Mononuclear cell (primary cell): ENCODE data around the gene GFAP. TPM values are rescaled to one million over a fixed set of nuclear protein-coding genes. Genes with fewer than 3 reads are reported as not detected.

Experiments used
- H3K27me3 ChIP-seq: 2 replicates; pipeline ENCODE4 v1.6.0; 2011; ENCODE audit warnings: low read length, control low read depth; ENCODE audit not compliant: insufficient read depth
- H3K4me1 ChIP-seq: 2 replicates; pipeline ENCODE4 v1.5.1; 2011; ENCODE audit warnings: mild to moderate bottlenecking, low read length, control low read depth; ENCODE audit not compliant: insufficient read depth
- H3K4me3 ChIP-seq: 2 replicates; pipeline ENCODE4 v1.5.1; 2011; ENCODE audit warnings: mild to moderate bottlenecking, low read length, moderate library complexity
- H3K9me3 ChIP-seq: 2 replicates; pipeline ENCODE4 v1.5.1; 2011; ENCODE audit warnings: low read depth, mild to moderate bottlenecking, control low read depth, low read length
- total RNA-seq: library from RNA; depleted of rRNA; stranded (reverse); fragments of >200 nt; gene quantifications from one replicate; pipeline ENCODE4 v1.2.3, GENCODE V29; 2012

Gene GFAP
- total RNA-seq, 1 donor, result 0.52 TPM

GRCh38 chr17:44875761-44876160, 39.5 kb downstream of the GFAP start:
- H3K4me3 ChIP-seq, result no peak overlapping the region
- H3K4me1 ChIP-seq, result no peaks in the 10 kb centered on the region
- H3K27me3 ChIP-seq, result no peaks in the 10 kb centered on the region
- no peaks in the 10 kb centered on the region for H3K9me3 ChIP-seq

DNA sequence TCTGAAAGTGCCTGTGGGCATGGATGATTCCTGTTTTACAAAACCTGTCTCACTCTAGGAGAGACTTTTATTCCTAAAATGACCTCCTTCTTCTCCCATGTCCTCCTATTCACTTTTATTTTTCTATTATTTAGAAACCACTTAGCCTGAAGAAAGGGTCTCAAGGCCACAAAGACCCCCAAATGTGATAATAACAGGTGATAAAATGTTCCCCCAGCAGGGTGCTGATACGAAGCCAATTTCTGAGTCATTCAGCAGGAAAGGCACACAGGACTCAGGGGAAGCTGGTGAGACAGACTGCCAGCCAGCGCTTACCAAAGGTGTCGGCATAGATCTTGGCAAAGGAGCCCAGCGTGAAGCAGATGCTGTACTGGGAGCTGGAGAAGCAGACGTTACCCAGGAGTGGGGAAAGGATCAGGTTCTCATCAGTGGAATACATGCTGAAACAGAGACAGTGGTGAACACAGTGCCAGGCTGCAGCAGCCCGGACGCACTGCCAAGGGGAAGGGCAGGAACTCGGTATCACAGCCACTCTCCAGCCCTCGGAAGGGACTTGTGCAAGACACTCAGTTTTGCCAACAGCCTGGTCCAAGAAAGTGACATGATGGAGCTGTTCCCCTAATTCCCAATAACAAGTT, 43.0 kb downstream of the GFAP start:
- Histone ChIP-seq H3K9me3 (no peaks in the 10 kb centered on the region), H3K27me3 (no peaks in the 10 kb centered on the region), H3K4me3 (no peak overlapping the region), H3K4me1 (no peaks in the 10 kb centered on the region)

- no peaks in the 10 kb centered on the region for H3K9me3 ChIP-seq
- H3K4me3 ChIP-seq, result no peak overlapping the region
- H3K27me3 ChIP-seq, result no peaks in the 10 kb centered on the region
- H3K4me1 ChIP-seq, result no peaks in the 10 kb centered on the region
Observed at GRCh38 chr17:44871556-44871955, 43.7 kb downstream of the GFAP start.

DNA sequence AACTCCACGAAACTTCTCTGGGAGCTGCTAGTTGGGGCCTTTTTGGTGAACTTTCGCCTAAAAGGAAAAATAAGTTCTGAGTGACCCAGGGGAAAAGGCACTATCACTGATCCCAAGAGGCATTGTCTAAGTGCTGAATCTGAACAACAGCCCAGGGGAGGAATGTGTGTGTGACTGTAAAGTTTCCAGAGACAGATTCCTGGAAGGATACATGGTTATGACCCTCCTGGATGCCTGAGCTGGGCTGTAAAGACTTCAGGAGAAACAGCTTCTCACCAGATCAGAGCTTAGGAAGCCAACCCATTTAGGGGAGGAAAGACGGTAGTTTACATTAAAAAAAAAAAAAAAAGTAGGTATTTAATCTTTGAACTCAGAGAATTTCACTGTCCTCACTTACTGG, 47.5 kb downstream of the GFAP start:
- no peak overlapping the region for H3K4me3 ChIP-seq
- H3K27me3 ChIP-seq, result no peaks in the 10 kb centered on the region
- H3K9me3 ChIP-seq, result no peaks in the 10 kb centered on the region
- no peaks in the 10 kb centered on the region for H3K4me1 ChIP-seq

DNA sequence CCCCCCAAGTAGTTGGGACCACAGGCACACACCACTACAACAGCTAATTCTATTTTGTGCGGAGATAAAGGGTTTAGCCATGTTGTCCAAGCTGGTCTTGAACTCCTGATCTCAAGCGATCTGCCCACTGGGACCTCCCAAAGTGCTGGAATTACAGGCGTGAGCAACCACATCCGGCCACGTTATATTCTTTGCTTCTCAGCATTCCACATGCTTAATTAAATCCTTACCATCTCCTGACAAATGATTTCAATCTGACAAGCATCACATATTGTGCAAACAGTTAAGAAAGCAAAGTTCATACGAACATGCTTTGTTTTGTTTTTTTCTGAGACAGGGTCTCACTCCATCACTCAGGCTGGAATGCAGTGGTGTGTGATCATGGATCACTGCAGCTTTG, 49.4 kb downstream of the GFAP start:
- no peak overlapping the region for H3K4me3 ChIP-seq
- H3K27me3 ChIP-seq, result no peaks in the 10 kb centered on the region
- no peaks in the 10 kb centered on the region for H3K4me1 ChIP-seq
- H3K9me3 ChIP-seq, result no peaks in the 10 kb centered on the region

GRCh38 chr17:44865231-44865660, 50.1 kb downstream of the GFAP start:
- Histone ChIP-seq H3K4me3 (no peak overlapping the region), H3K4me1 (no peaks in the 10 kb centered on the region), H3K9me3 (no peaks in the 10 kb centered on the region), H3K27me3 (no peaks in the 10 kb centered on the region)

DNA sequence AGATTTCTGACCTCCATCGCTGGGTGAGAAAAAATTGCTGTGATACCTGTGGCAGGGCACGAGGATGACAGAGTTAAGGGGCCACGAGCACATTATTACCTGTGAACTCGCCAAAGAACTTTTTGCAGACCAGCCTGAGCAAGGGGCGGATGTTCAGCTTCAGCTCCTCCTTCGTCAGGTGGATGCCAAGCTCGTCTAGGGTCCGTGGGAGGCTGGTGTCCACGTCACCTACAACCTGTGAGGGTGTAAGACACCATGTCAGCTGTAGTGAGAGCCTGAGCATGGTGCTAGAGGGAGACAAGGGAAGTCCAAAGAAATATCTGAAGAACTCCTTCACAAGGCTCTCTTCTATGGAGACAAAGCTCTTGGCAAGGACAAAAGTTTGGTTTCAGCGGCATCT, 50.5 kb downstream of the GFAP start:
- Histone ChIP-seq H3K27me3 (no peaks in the 10 kb centered on the region), H3K4me3 (no peak overlapping the region), H3K4me1 (no peaks in the 10 kb centered on the region), H3K9me3 (no peaks in the 10 kb centered on the region)

GRCh38 chr17:44863061-44863918, 52.0 kb downstream of the GFAP start:
- no peaks in the 10 kb centered on the region for H3K9me3 ChIP-seq
- no peaks in the 10 kb centered on the region for H3K4me1 ChIP-seq
- H3K4me3 ChIP-seq, result no peak overlapping the region
- H3K27me3 ChIP-seq, result no peaks in the 10 kb centered on the region

DNA sequence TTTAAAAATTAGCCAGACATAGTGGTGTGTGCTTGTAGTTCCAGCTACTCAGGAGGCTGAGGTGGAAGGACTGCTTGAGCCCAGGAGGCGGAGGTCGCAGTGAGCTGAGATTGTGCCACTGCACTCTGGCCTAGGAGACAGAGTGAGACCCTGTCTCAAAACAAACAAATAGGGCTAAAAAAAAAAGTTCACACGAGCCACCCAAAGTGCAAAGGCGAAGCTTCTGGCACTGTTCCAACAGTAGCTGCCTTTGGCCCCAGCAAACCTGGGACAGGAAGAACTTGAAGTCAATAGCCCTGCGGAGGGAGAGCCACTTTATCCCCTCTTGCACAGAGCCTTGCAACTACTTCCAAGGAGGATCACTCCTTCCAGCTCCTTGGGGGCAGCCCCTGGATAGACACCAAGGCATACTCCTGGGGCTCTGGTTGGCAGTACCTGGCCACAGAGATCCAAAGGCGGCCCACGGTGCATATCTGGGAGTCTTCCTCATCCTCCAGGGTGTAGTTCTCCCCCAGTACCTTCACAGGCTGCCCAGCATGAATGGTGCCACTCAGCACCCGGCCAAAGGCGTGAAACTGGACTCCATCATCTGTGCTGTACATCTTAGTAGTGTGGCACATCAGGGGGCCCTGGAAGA, 52.9 kb downstream of the GFAP start:
- Histone ChIP-seq H3K27me3 (no peaks in the 10 kb centered on the region), H3K4me3 (no peak overlapping the region), H3K9me3 (no peaks in the 10 kb centered on the region), H3K4me1 (no peaks in the 10 kb centered on the region)

DNA sequence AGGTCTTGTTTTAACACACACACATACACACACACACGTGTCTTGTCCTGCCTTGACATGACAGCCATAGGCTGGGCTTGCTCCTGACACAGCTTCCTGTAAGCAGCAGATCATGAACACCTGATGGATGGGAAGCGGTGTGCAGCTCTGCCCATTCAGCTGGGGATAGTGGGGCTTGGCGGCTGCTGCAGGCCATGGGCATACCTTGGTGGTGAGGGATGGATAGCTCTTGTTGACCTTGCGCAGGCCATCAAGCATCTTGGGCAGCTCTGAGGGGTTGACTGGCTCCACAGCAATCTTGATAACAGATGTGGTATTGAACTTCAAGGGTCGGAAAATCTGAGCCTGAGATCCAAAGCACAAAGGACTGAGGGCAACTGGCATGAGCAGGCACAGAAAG, 55.6 kb downstream of the GFAP start:
- Histone ChIP-seq H3K9me3 (no peaks in the 10 kb centered on the region), H3K27me3 (no peaks in the 10 kb centered on the region), H3K4me3 (no peak overlapping the region), H3K4me1 (no peaks in the 10 kb centered on the region)

- H3K4me1 ChIP-seq, result no peaks in the 10 kb centered on the region
Observed at GRCh38 chr17:44854192-44854591, 61.1 kb downstream of the GFAP start.

More at GRCh38 chr17:44854192-44854591, 61.1 kb downstream of the GFAP start:
- Histone ChIP-seq H3K9me3 (no peaks in the 10 kb centered on the region), H3K4me3 (no peak overlapping the region), H3K27me3 (no peaks in the 10 kb centered on the region)

Other genes starting within 250 kb of the GFAP start
- gene CCDC43, start 225.7 kb downstream of the GFAP start, total RNA-seq, result 28.4 TPM
- 1.3 TPM for gene DBF4B, start 206.8 kb downstream of the GFAP start, total RNA-seq
- 0.21 TPM for gene ADAM11, start 156.5 kb downstream of the GFAP start, total RNA-seq
- gene GJC1, start 85.2 kb downstream of the GFAP start, total RNA-seq, result not detected
- not detected for gene HIGD1B, start 67.6 kb downstream of the GFAP start, total RNA-seq
- gene EFTUD2, start 16.1 kb downstream of the GFAP start, total RNA-seq, result 132 TPM
- 0.10 TPM for gene KIF18B, start 32.3 kb upstream of the GFAP start, total RNA-seq
- not detected for gene C1QL1, start 52.8 kb upstream of the GFAP start, total RNA-seq
- 8.9 TPM for gene DCAKD, start 136.1 kb upstream of the GFAP start, total RNA-seq
- 35.2 TPM for gene NMT1, start 145.8 kb upstream of the GFAP start, total RNA-seq
- 1.9 TPM for gene PLCD3, start 217.0 kb upstream of the GFAP start, total RNA-seq
- 6.9 TPM for gene ACBD4, start 220.2 kb upstream of the GFAP start, total RNA-seq
- gene HEXIM1, start 233.0 kb upstream of the GFAP start, total RNA-seq, result 17.9 TPM
- gene HEXIM2, start 246.4 kb upstream of the GFAP start, total RNA-seq, result 3.4 TPM